Fibroblast of pulmonary artery (primary cell): ENCODE data around the gene CADPS.

Source experiments
- DNase-seq: peaks from one replicate; pipeline ENCODE4 v3.0.0-alpha.2; 2010; ENCODE audit warnings: low read depth
- H3K4me3 ChIP-seq: replicated peaks from 2 replicates; pipeline ENCODE4 v1.5.1; 2011; ENCODE audit warnings: low read depth, mild to moderate bottlenecking, control low read depth, low read length, moderate library complexity
- TF ChIP-seq, protein P1 (sequence below): IDR thresholded peaks from 2 replicates; pipeline ENCODE4 v1.5.1; 2011; ENCODE audit warnings: mild to moderate bottlenecking, control low read depth, low read length, inconsistent platforms; ENCODE audit errors: missing control alignments

The CADPS gene

DNA sequence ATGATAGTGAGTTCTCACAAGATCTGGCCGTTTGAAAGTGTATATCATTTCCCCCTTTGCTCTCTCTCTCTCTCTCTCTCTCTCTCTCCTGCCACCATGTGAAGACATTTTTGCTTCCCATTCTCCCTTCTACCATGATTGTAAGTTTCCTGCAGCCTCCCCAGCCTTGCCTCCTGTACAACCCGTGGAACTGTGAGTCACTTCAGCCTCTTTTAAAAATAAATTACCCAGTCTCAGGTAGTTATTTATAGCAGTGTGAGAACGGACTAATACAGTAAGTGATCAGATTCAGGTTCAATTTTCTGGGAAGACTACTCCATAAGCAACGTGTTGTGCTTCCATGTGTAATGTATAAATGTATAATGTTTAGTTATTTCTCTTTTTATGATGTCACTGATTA is 29.2 kb downstream of the CADPS start:
- TF ChIP-seq, protein P1, sequence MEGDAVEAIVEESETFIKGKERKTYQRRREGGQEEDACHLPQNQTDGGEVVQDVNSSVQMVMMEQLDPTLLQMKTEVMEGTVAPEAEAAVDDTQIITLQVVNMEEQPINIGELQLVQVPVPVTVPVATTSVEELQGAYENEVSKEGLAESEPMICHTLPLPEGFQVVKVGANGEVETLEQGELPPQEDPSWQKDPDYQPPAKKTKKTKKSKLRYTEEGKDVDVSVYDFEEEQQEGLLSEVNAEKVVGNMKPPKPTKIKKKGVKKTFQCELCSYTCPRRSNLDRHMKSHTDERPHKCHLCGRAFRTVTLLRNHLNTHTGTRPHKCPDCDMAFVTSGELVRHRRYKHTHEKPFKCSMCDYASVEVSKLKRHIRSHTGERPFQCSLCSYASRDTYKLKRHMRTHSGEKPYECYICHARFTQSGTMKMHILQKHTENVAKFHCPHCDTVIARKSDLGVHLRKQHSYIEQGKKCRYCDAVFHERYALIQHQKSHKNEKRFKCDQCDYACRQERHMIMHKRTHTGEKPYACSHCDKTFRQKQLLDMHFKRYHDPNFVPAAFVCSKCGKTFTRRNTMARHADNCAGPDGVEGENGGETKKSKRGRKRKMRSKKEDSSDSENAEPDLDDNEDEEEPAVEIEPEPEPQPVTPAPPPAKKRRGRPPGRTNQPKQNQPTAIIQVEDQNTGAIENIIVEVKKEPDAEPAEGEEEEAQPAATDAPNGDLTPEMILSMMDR: no peak
- no peak for DNase-seq
- H3K4me3 ChIP-seq: no peak overlapping the region

DNA sequence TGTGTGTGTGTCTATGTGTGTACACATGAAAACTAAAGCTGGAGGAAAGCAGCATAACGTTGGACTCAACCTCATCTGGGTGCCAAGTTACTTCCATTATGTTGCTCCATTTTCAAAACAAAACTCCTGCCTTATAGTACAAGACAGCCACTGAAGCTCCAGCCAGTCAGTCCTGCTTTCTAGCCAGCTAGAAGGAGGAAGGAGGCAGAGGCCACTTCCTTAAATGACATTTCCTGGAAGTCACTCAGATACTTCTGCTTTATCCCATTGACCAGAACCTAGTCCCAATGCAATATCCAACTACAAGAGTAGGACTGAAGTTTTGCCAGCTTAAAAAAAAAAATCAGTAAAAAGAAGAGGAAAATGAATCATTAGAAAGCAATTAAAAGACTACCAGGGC is 31.7 kb downstream of the CADPS start:
- TF ChIP-seq, protein P1: no peak
- no peak for DNase-seq

DNA sequence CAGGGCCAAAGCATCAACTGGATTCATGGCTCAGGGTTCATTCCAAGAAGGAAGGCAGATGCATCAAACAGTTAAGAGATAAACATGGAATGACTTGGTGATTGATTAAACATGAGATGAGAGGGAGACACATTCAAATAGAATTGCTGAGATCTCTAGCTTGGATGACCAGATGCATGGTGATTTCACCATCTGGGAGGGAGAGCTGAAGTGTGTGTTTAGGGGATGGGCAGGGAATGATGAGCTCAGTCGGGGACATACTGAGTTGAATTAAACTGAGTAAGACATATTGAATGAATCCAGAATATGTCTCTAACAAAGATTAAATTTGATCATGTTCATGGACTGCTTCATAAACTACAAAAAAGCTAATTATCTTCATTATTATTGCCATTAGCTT is 35.5 kb downstream of the CADPS start:
- H3K4me3 ChIP-seq: no peak overlapping the region
- TF ChIP-seq, protein P1: no peak

More for the DNA sequence above, 31.7 kb downstream of the CADPS start:
- H3K4me3 ChIP-seq: no peak overlapping the region

DNA sequence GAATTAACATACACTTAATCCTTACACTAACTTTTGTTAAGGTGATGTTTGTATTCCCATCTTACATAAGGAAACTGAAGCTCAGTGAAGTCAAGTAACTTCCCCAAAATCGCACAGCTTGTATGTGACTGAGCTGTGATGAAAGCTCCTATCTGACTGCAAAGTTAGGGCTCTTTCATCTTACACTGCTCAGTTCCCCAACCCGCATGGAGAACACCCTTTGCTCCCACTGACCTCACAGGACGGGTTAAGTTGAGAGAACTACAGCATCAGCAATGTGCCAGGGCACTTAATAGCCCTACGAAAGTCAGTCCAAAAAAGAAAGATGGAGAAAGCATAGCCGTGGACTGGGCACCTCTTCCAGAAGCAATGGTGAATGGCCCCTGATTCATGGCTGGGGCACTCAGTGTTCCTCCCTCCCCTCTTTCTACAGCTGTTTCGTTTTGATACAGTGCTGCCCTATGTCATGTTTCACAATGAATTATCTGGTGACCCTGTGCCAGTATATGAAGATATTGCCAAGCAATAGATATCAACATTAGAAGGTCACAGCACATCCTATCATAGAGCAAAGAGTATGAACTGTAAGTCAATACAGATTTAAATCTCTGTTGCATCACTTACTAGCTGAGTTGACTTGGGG is 38.0 kb downstream of the CADPS start:
- no peak overlapping the region for H3K4me3 ChIP-seq
- no peak for DNase-seq
- TF ChIP-seq, protein P1: no peak

More for the DNA sequence above, 35.5 kb downstream of the CADPS start:
- DNase-seq: no peak

DNA sequence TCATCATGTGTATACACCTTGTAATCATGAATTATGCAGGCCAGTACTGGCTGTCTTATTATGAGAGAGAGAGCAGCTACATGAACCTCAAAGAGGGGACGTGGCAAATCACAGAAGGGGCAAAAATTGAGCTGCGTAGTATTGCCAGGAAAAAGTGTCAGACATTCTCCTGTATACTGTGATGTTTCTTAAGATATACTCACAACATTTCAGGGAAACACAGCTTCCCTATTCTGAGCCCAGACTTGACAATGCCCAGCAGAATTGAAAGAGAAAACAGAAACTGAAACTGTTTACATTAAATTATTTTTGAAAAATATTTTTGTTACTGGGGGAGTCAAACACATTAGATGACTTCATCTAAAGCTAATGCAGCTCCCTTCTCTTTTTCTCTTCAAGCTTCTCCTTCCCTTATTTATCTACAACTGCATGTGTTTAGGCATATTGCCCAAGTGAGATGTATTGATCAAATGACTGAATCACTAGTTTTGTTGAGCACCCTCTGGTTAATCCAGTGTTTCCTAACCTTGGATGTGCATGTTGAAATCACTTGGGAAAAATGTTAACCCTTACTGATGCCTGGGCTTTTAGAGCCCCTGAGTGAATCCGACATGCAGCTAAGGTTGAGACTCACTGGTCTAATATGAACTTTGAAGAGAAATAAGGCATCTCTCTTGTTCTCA is 39.5 kb downstream of the CADPS start:
- H3K4me3 ChIP-seq: no peak overlapping the region
- TF ChIP-seq, protein P1: no peak
- DNase-seq: no peak

DNA sequence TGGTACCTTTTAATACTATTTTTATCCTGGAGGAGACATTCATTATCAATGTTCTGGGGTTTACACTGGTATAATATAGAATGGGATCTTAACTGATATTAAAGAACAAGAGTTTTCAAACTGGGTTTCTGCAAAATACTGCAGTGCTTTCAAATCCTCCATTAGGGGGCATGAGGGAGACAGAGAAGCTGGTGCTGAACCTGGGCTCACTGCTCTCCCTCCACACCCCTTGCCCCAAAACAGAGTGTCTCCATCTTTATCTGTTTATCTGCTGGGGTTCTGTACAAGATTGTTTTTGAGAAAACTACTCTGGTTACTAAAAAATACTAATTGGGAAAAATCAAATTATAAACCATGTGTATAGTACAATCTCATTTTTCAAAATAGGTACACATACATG is 41.7 kb downstream of the CADPS start:
- no peak for DNase-seq
- TF ChIP-seq, protein P1: peak; percentile 17
- no peak overlapping the region for H3K4me3 ChIP-seq

DNA sequence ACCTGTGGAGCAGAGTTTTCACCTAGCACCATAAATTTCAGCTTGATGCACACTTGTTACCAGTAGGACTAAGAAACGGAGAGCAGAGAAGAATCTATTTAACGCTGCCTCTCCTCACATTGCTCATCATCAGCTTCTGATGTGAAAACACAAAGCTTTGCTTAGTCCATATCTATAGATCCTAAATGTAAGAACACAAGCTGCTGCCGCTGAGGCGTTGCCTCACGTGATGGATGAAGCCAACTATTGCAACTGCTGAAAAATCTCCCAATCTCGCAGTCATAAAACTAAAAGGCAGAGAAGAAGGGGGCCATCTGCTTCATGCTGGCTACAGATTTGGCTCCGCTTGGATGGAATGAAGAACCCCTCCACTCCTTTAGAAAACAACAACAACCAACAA is 42.7 kb downstream of the CADPS start:
- no peak overlapping the region for H3K4me3 ChIP-seq
- no peak for DNase-seq
- TF ChIP-seq, protein P1: no peak
